Hepatocyte (in vitro differentiated cells): ENCODE measurements around the gene KIFC3.

ENCODE experiments used
- EZH2 ChIP-seq: fragments of 200-600 bp; sonication (generic); IDR thresholded peaks from 2 replicates; pipeline ENCODE4 v1.6.1; 2016; ENCODE audit warnings: antibody characterized with exemption, mild to moderate bottlenecking, borderline replicate concordance
- EZH2phosphoT487 ChIP-seq: fragments of 200-600 bp; sonication (generic); IDR thresholded peaks from one replicate; pipeline ENCODE4 v1.6.1; 2018; ENCODE audit warnings: antibody characterized with exemption, mild to moderate bottlenecking, low read depth, moderate library complexity; ENCODE audit not compliant: unreplicated experiment, severe bottlenecking
- TF ChIP-seq, protein P1 (sequence below): fragments of 200-600 bp; sonication (generic); IDR thresholded peaks from 2 replicates; pipeline ENCODE4 v1.5.1; 2016; ENCODE audit warnings: antibody characterized with exemption, mild to moderate bottlenecking; ENCODE audit not compliant: poor library complexity

DNA sequence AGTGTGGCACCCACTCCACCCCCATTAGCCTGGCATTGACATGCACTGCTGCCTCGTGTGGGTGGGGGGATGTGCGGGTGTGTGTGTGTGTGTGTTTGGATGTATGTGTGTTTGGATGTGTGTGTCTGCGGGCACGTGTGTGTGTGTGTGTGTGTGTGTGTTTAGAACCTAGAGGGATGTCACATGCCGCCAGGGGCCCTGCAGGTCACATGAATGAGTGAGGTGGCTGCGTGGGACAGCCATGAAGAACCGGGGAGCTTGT is 57.7 kb downstream of the KIFC3 start:
- TF ChIP-seq EZH2 (no peak), EZH2phosphoT487 (no peak)
- TF ChIP-seq, protein P1, sequence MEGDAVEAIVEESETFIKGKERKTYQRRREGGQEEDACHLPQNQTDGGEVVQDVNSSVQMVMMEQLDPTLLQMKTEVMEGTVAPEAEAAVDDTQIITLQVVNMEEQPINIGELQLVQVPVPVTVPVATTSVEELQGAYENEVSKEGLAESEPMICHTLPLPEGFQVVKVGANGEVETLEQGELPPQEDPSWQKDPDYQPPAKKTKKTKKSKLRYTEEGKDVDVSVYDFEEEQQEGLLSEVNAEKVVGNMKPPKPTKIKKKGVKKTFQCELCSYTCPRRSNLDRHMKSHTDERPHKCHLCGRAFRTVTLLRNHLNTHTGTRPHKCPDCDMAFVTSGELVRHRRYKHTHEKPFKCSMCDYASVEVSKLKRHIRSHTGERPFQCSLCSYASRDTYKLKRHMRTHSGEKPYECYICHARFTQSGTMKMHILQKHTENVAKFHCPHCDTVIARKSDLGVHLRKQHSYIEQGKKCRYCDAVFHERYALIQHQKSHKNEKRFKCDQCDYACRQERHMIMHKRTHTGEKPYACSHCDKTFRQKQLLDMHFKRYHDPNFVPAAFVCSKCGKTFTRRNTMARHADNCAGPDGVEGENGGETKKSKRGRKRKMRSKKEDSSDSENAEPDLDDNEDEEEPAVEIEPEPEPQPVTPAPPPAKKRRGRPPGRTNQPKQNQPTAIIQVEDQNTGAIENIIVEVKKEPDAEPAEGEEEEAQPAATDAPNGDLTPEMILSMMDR, result no peak
